Activated CD8-positive, alpha-beta memory T cell treated with anti-CD3 and anti-CD28 coated beads for 4 hours (primary cell): ENCODE results near the gene AMOTL2.

ENCODE experiments used
- DNase-seq, 2 donors: peaks; one replicate each; pipeline ENCODE4 v3.0.0-alpha.2; 2020; ENCODE audit warnings: low read depth in 2 of 2

Gene AMOTL2

GRCh38 chr3:134333522-134334181 lies 40.6 kb downstream of the AMOTL2 start:
- no peak for DNase-seq

- DNase-seq: no peak
Observed at GRCh38 chr3:134332344-134332743, 41.9 kb downstream of the AMOTL2 start.

GRCh38 chr3:134331811-134332199 lies 42.4 kb downstream of the AMOTL2 start:
- no peak for DNase-seq

GRCh38 chr3:134330883-134331810 lies 43.1 kb downstream of the AMOTL2 start:
- no peak for DNase-seq

GRCh38 chr3:134328846-134329245 lies 45.4 kb downstream of the AMOTL2 start:
- DNase-seq: no peak

- DNase-seq: no peak
Observed at GRCh38 chr3:134328147-134328591, 46.1 kb downstream of the AMOTL2 start.

- no peak for DNase-seq
Observed at GRCh38 chr3:134327594-134327975, 46.7 kb downstream of the AMOTL2 start.

GRCh38 chr3:134326760-134327593 lies 47.3 kb downstream of the AMOTL2 start:
- DNase-seq: no peak

GRCh38 chr3:134326126-134326525 lies 48.1 kb downstream of the AMOTL2 start:
- no peak for DNase-seq

GRCh38 chr3:134325706-134326105 lies 48.5 kb downstream of the AMOTL2 start:
- DNase-seq: no peak

GRCh38 chr3:134325061-134325705 lies 49.1 kb downstream of the AMOTL2 start:
- no peak for DNase-seq

- no peak for DNase-seq
Observed at GRCh38 chr3:134323966-134324962, 50.0 kb downstream of the AMOTL2 start.

- DNase-seq: no peak
Observed at GRCh38 chr3:134322286-134322685, 52.0 kb downstream of the AMOTL2 start.

GRCh38 chr3:134320749-134321148 lies 53.5 kb downstream of the AMOTL2 start:
- no peak for DNase-seq

GRCh38 chr3:134319931-134320330 lies 54.3 kb downstream of the AMOTL2 start:
- DNase-seq: no peak

GRCh38 chr3:134318166-134318565 lies 56.1 kb downstream of the AMOTL2 start:
- no peak for DNase-seq

GRCh38 chr3:134317106-134317947 lies 56.9 kb downstream of the AMOTL2 start:
- no peak for DNase-seq

- DNase-seq: no peak
Observed at GRCh38 chr3:134315286-134316106, 58.8 kb downstream of the AMOTL2 start.
